Adrenal gland (tissue), 12 donors: ENCODE measurements around the gene RND2. TPM values are rescaled to one million over a fixed set of nuclear protein-coding genes. Genes with fewer than 3 reads are reported as not detected.
A peak's percentile ranks its signal among the peaks of the same experiment; 100 is the strongest.
"Not testable (repeated sequence)": the region's sequence is repeated elsewhere in the genome, so short reads cannot be mapped to it uniquely, and the experiment has no call there.

Experiments
- DNase-seq, 7 donors: peaks; one replicate each; pipeline ENCODE4 v3.0.0-alpha.2; 2019 to 2020
- H3K27ac ChIP-seq, 5 donors: fragments of 200-600 bp; sonication (generic) in 4 of 5; 1 replicate in 3 of 5; 2 replicates in 2 of 5; pipeline versions ENCODE4 v1.5.1 to v1.8.0; 2016 to 2020; ENCODE audit warnings: mild to moderate bottlenecking in 1 of 5
- H3K27me3 ChIP-seq: fragments of 200-600 bp; 2 replicates; pipeline ENCODE4 v1.8.0; 2021
- H3K36me3 ChIP-seq, 2 donors: fragments of 200-600 bp; replicated peaks in 1 of 2; 1 replicate in 1 of 2; 2 replicates in 1 of 2; pipeline versions ENCODE4 v1.5.1 to v1.8.0; 2018 to 2022
- H3K4me1 ChIP-seq, 2 donors: fragments of 200-600 bp; replicated peaks in 1 of 2; 1 replicate in 1 of 2; 2 replicates in 1 of 2; pipeline versions ENCODE4 v1.5.1 to v1.8.0; 2018 to 2021
- H3K4me3 ChIP-seq, 4 donors: fragments of 200-600 bp; sonication (generic) in 3 of 4; one replicate each; pipeline ENCODE4 v1.5.1; 2016 to 2018
- H3K9me3 ChIP-seq, 3 donors: fragments of 200-600 bp; sonication (generic) in 1 of 3; replicated peaks in 1 of 3; 1 replicate in 2 of 3; 2 replicates in 1 of 3; pipeline versions ENCODE4 v1.5.1 to v1.8.0; 2016 to 2021
- POLR2A ChIP-seq, 2 donors: fragments of 450-650 bp; IDR thresholded peaks; one replicate each; pipeline ENCODE4 v1.6.1; 2017; ENCODE audit warnings: antibody characterized with exemption in 2 of 2, mild to moderate bottlenecking in 2 of 2, moderate library complexity in 1 of 2
- WGBS, 4 donors: extraction: QIAGEN DNeasy Blood & Tissue Kit in 2 of 4; methylation state at CpG; one replicate each; pipeline versions ENCODE4 v1.1.5 to v1.1.7; 2013 to 2017; 5-methylcytosine and 5-hydroxymethylcytosine counted together
- intact Hi-C, 2 donors: fragments of 100-400 bp; cut with DNase I; formaldehyde crosslinking; loops; one replicate each; pipeline versions ENCODE4 v1.14.1 to v1.15.0; 2022 to 2023
- polyA plus RNA-seq, 3 donors: library from polyadenylated mRNA; stranded (reverse); fragments of 200-250 nt in 2 of 3; fragments of 350-450 nt in 1 of 3; fragmentation: Illumina TruSeq in 1 of 3; extraction: RNeasy Lipid Tissue Mini Kit (QIAGEN cat#74804) in 1 of 3; gene quantifications; one replicate each; pipeline ENCODE4 v1.2.3, GENCODE V29; 2013 to 2014
- total RNA-seq, 9 donors: library from RNA; depleted of rRNA in 4 of 9; stranded (reverse); fragments of >200 nt in 4 of 9; fragments of 120-200 nt in 1 of 9; fragmentation: NEBNext Ultra II Directional in 1 of 9; extraction: Animal tissue kit (Norgen Biotek cat#: 25700) in 1 of 9; gene quantifications; one replicate each; pipeline versions ENCODE4 v1.1.0 to v1.2.4, GENCODE V29; 2013 to 2023
- TF ChIP-seq, protein P1 (sequence below), 6 experiments: fragments of 450-650 bp in 4 of 6; fragments of 200-600 bp in 2 of 6; sonication (generic) in 1 of 6; IDR thresholded peaks; 1 replicate in 5 of 6; 2 replicates in 1 of 6; pipeline versions ENCODE4 v1.5.1 to v1.8.0; 2016 to 2021; ENCODE audit warnings: antibody characterized with exemption in 6 of 6, mild to moderate bottlenecking in 2 of 6, moderate library complexity in 1 of 6
- donor health status: healthy with polysubstance abuse.
- donor health status: Bipolar disorder and iron deficiency.
- donor health status: DM: yes; HTN: yes; CAD: no.
- donor health status: DM: no; HTN: no; CAD: no.
- donor health status: DM: no; HTN: no; CAD: no.
- donor health status: DM: yes; HTN: yes; CAD: no.

The RND2 gene
- total and polyA plus RNA-seq, 12 donors = 1.3 to 8.2 (median 3.6) TPM

DNA sequence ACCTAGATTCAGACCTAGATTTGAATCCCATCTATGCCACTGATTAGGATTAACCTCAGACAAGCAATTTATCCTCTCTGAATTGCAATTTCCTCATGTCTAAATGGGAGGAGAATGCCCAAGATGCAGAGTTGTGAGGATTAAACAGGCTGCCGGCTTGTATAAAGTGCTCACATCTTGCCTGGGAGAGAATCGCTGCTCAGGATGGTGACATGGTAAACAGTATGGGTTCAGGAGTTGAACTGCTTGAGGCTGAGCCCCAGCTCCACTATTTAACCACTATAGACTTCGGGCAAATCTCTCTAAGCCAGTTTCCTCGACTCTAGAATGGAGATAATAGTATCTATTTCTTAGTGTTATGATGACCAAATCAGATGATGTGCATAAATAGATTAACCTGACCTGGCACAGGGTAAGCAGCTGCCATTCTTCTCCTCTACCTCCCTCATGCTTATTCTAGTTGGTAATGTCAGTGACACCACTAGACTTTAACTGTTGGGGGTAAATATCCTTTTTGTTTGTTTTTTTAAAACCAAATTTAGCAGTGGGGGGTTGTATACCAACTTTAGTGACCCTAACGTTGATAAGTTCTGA is 27.5 kb upstream of the RND2 start:
- H3K36me3 ChIP-seq = peaks cover 0 to 38% of the 10 kb centered on the region in 2 donors
- peak overlapping the region in 4 of 5 donors; percentile 30 to 97 (median 82) for H3K27ac ChIP-seq
- TF ChIP-seq POLR2A (IDR thresholded peaks at IDR 0.05) = no peak
- TF ChIP-seq, protein P1, sequence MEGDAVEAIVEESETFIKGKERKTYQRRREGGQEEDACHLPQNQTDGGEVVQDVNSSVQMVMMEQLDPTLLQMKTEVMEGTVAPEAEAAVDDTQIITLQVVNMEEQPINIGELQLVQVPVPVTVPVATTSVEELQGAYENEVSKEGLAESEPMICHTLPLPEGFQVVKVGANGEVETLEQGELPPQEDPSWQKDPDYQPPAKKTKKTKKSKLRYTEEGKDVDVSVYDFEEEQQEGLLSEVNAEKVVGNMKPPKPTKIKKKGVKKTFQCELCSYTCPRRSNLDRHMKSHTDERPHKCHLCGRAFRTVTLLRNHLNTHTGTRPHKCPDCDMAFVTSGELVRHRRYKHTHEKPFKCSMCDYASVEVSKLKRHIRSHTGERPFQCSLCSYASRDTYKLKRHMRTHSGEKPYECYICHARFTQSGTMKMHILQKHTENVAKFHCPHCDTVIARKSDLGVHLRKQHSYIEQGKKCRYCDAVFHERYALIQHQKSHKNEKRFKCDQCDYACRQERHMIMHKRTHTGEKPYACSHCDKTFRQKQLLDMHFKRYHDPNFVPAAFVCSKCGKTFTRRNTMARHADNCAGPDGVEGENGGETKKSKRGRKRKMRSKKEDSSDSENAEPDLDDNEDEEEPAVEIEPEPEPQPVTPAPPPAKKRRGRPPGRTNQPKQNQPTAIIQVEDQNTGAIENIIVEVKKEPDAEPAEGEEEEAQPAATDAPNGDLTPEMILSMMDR (IDR thresholded peaks at IDR 0.05) = no peak
- 18 to 32% (median 23%) methylated on average over 5 of the region's 5 CpGs for WGBS, 4 donors
- DNase-seq = no peak
- peaks cover 12 to 26% of the 10 kb centered on the region in 2 donors for H3K4me1 ChIP-seq
- H3K4me3 ChIP-seq = peak overlapping the region in 1 of 4 donors; percentile 23
- no peaks in the 10 kb centered on the region for H3K9me3 ChIP-seq
- intact Hi-C loops = loop anchor here in 1 of 2 donors (2.0 to 10.0 kb wide), 2 partner anchors 29 to 153 kb away; partner anchors contain the start of gene AOC2
- H3K27me3 ChIP-seq = no peaks in the 10 kb centered on the region

DNA sequence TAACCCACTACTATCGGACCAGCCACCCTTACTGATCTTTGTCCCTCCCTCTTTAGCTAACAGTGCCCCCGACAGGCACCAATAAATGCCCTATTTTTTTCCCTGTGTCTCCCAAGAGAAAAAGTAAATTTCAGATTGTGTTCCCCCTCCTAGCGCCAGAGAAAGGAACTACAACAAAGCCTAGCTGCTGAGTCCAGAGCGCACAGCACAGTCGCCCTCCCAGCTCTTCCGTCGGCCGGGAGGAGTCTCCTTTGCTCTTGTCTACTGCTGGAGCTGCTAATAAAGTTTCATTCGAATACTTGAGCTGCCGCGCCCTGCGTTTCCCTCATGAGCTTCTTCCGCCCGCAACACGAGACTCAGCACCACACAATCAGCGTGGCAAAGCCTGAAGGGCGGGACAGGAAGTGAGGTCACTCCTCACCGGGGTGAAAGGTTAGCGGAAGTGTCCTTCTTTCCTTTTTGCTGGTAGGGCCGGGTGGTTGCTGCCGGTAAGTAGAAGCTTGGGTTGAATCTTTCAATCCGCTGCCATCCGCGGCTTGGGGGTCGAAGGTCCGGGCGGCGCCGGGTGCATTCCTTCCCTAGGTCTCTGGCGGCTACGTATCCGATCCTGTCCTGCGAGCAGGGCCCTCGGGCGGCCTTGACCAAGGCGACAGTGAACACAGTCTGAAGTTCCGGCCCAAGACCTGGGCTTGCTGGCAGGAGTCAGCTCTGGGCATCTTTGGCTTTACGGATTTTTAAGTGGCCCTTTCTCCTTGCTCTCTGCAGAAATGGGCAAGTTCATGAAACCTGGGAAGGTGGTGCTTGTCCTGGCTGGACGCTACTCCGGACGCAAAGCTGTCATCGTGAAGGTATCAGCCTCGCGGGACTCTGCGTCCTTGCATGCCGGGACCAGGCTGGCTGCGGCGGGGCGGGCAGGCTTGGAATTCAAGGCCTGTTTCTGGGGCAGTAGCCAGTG is 26.8 kb upstream of the RND2 start, which contains the start of gene RPL27:
RPL27 (plus strand) TSS at position 436 of the 955 bp plus-strand sequence; CDS start at position 768, 332 bp downstream.
- WGBS, 4 donors = 0 to 1% (median 1%) methylated on average over 18 to 49 of the region's 49 CpGs
- no peaks in the 10 kb centered on the region for H3K27me3 ChIP-seq
- peak within 1 kb of the TSS; percentile 34 to 87 (median 70) for H3K4me3 ChIP-seq
- H3K36me3 ChIP-seq = peaks cover 0 to 38% of the 10 kb centered on the region in 2 donors
- peak within 1 kb of the TSS; percentile 51 to 97 (median 93) for H3K27ac ChIP-seq
- intact Hi-C loops = loop anchor here in 1 of 2 donors (2.0 to 10.0 kb wide), 2 partner anchors 29 to 153 kb away; partner anchors contain the start of gene AOC2
- peaks cover 12 to 26% of the 10 kb centered on the region in 2 donors for H3K4me1 ChIP-seq
- DNase-seq = peak; percentile 96 to 100 (median 99)
- TF ChIP-seq POLR2A (IDR thresholded peaks at IDR 0.05) = peak; percentile 44 to 89
- TF ChIP-seq, protein P1 (IDR thresholded peaks at IDR 0.05) = peak; percentile 90 to 97 (median 95)
- H3K9me3 ChIP-seq = no peaks in the 10 kb centered on the region

- H3K27me3 ChIP-seq = no peaks in the 10 kb centered on the region
- WGBS, 4 donors = 7 to 13% (median 9%) methylated on average over 10 of the region's 10 CpGs
- H3K9me3 ChIP-seq = no peaks in the 10 kb centered on the region
- H3K27ac ChIP-seq = peak overlapping the region; percentile 51 to 97 (median 93)
- no peak for DNase-seq
- H3K4me1 ChIP-seq = peaks cover 12 to 26% of the 10 kb centered on the region in 2 donors
- H3K4me3 ChIP-seq = peak overlapping the region; percentile 34 to 87 (median 70)
- peaks cover 0 to 40% of the 10 kb centered on the region in 2 donors for H3K36me3 ChIP-seq
- TF ChIP-seq, protein P1 (IDR thresholded peaks at IDR 0.05) = no peak
- TF ChIP-seq POLR2A (IDR thresholded peaks at IDR 0.05) = no peak
- intact Hi-C loops = loop anchor here in 1 of 2 donors (10.0 kb wide), 1 partner anchor 154 kb away; the partner anchor contains the start of gene AOC2
Observed at GRCh38 chr17:42999003-42999525, 26.0 kb upstream of the RND2 start.

DNA sequence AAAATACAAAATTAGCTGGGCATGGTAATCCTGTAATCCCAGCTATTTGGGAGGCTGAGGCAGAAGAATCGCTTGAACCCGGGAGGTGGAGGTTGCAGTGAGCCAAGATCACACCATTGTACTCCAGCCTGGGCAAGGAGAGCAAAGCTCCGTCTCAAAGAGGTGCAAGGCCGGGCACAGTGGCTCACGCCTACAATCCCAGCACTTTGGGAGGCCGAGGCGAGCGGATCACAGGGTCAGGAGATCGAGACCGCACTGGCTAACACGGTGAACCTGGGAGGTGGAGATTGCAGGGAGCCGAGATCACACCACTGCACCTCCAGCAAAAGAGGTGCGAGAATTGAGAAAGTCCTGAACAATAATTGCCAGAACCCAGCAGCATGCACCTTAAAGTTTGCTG is 24.1 kb upstream of the RND2 start:
- 89 to 90% (median 90%) methylated on average over 13 of the region's 13 CpGs for WGBS, 4 donors
- H3K4me1 ChIP-seq = peaks cover 12 to 26% of the 10 kb centered on the region in 2 donors
- DNase-seq, H3K9me3 ChIP-seq, H3K27me3 ChIP-seq, intact Hi-C loops, H3K4me3 ChIP-seq: not testable (repeated sequence)
- peaks cover 0 to 40% of the 10 kb centered on the region in 2 donors for H3K36me3 ChIP-seq
- peak overlapping the region in 1 of 5 donors; percentile 20 for H3K27ac ChIP-seq
